HepG2 (cell line): Measurements from ENCODE around the gene RPS2. TPM values are rescaled to one million over a fixed set of nuclear protein-coding genes. Genes with fewer than 3 reads are reported as not detected.

Experiments used
- ARHGAP35 ChIP-seq: sonication (generic); formaldehyde crosslinking; IDR thresholded peaks from 2 replicates; pipeline ENCODE4 v1.9.0; 2022; ENCODE audit warnings: mild to moderate bottlenecking, inconsistent platforms, moderate library complexity, missing genetic modification reagents, borderline replicate concordance
- BHLHE40 ChIP-seq: IDR thresholded peaks from 2 replicates; pipeline ENCODE4 v1.6.1; 2011; ENCODE audit warnings: low read length, improper control_type of control experiment
- CREB1 ChIP-seq, 2 experiments: fragments of 450-650 bp in 1 of 2; IDR thresholded peaks; 2 replicates each; pipeline ENCODE4 v1.6.1; 2016 to 2017; ENCODE audit warnings: control low read depth in 1 of 2, mild to moderate bottlenecking in 1 of 2, missing compliant biosample characterization in 1 of 2, missing genetic modification characterization in 1 of 2
- FLYWCH1 ChIP-seq: sonication (generic); formaldehyde crosslinking; IDR thresholded peaks from 2 replicates; pipeline ENCODE4 v1.8.1; 2023; ENCODE audit warnings: mild to moderate bottlenecking, missing genetic modification reagents
- ISL2 ChIP-seq: sonication (generic); formaldehyde crosslinking; IDR thresholded peaks from 2 replicates; pipeline ENCODE4 v1.5.0; 2020; ENCODE audit warnings: missing genetic modification reagents
- KLF9 ChIP-seq: IDR thresholded peaks from 2 replicates; pipeline ENCODE4 v1.6.1; 2016; ENCODE audit warnings: low read depth
- MXD4 ChIP-seq: IDR thresholded peaks from 2 replicates; pipeline ENCODE4 v1.6.1; 2016; ENCODE audit warnings: mild to moderate bottlenecking, missing biosample characterization, missing genetic modification reagents
- ONECUT2 ChIP-seq: sonication (generic); formaldehyde crosslinking; IDR thresholded peaks from 2 replicates; pipeline ENCODE4 v1.4.0; 2020; ENCODE audit warnings: missing genetic modification reagents
- SMAD3 ChIP-seq: sonication (generic); formaldehyde crosslinking; IDR thresholded peaks from 2 replicates; pipeline ENCODE4 v1.4.0; 2020; ENCODE audit warnings: missing genetic modification reagents
- SOX13 ChIP-seq, 3 experiments: fragments of 450-650 bp in 1 of 3; sonication (generic) in 1 of 3; formaldehyde crosslinking in 1 of 3; IDR thresholded peaks in 2 of 3; conservative IDR thresholded peaks in 1 of 3; 2 replicates each; pipeline versions ENCODE4 v1.5.0 to v1.6.1; 2016 to 2020; ENCODE audit warnings: antibody characterized with exemption in 1 of 3, mild to moderate bottlenecking in 1 of 3, missing compliant biosample characterization in 1 of 3, missing genetic modification reagents in 1 of 3, moderate library complexity in 1 of 3
- SRSF9 ChIP-seq: fragments of 200-400 bp; formaldehyde crosslinking; IDR thresholded peaks from 2 replicates; pipeline ENCODE4 v1.6.1; 2018; ENCODE audit warnings: borderline replicate concordance, mild to moderate bottlenecking, low read depth, low read length; ENCODE audit not compliant: insufficient read depth, poor library complexity, severe bottlenecking
- ZFP36L1 ChIP-seq: sonication (generic); formaldehyde crosslinking; IDR thresholded peaks from 2 replicates; pipeline ENCODE4 v1.8.0; 2022; ENCODE audit warnings: mild to moderate bottlenecking, missing genetic modification reagents, moderate library complexity
- ZNF20 ChIP-seq: sonication (generic); formaldehyde crosslinking; IDR thresholded peaks from 2 replicates; pipeline ENCODE4 v1.4.0; 2020; ENCODE audit warnings: mild to moderate bottlenecking, moderate library complexity, missing genetic modification reagents
- ZNF263 ChIP-seq: sonication (generic); formaldehyde crosslinking; IDR thresholded peaks from 2 replicates; pipeline ENCODE4 v1.4.0; 2020; ENCODE audit warnings: missing genetic modification reagents
- polyA plus RNA-seq, 8 experiments: library from polyadenylated mRNA; depleted of rRNA in 3 of 8; stranded (reverse) in 7 of 8; unstranded in 1 of 8; fragments of >200 nt; fragmentation: Illumina TruSeq in 4 of 8; extraction: Trizol in 4 of 8; gene quantifications; 2 replicates each; pipeline versions ENCODE4 v1.2.1 to v1.2.3, GENCODE V29; 2011 to 2016; ENCODE audit warnings: low read depth in 4 of 8, missing spikeins in 1 of 8, mixed read lengths in 1 of 8; ENCODE audit not compliant: insufficient read depth in 1 of 8
- total RNA-seq, 5 experiments: library from RNA; depleted of rRNA; stranded (reverse); fragments of >200 nt; fragmentation: Illumina TruSeq; extraction: Trizol; gene quantifications; 2 replicates each; pipeline ENCODE4 v1.2.3, GENCODE V29; 2016; ENCODE audit warnings: low read depth in 1 of 5
- TF ChIP-seq, protein P1 (sequence below): sonication (generic); formaldehyde crosslinking; IDR thresholded peaks from 2 replicates; pipeline ENCODE4 v1.4.0; 2020; ENCODE audit warnings: missing genetic modification reagents, low read depth, mild to moderate bottlenecking, borderline replicate concordance
- TF ChIP-seq, protein P2 (sequence below), 2 experiments: sonication (generic) in 1 of 2; formaldehyde crosslinking in 1 of 2; IDR thresholded peaks; 2 replicates each; pipeline versions ENCODE4 v1.5.1 to v1.6.1; 2011 to 2020; ENCODE audit warnings: borderline replicate concordance in 1 of 2, low read depth in 1 of 2, low read length in 1 of 2, mild to moderate bottlenecking in 1 of 2, missing genetic modification reagents in 1 of 2, moderate library complexity in 1 of 2
- TF ChIP-seq, protein P3 (sequence below): IDR thresholded peaks from 2 replicates; pipeline ENCODE4 v1.6.1; 2012; ENCODE audit warnings: low read depth, low read length, improper control_type of control experiment
- TF ChIP-seq, protein P4 (sequence below): sonication (generic); formaldehyde crosslinking; IDR thresholded peaks from 2 replicates; pipeline ENCODE4 v1.5.1; 2020; ENCODE audit warnings: mild to moderate bottlenecking, missing genetic modification reagents, moderate library complexity

Gene RPS2
- total and polyA plus RNA-seq, 2 of the 13 experiments (the other 11 are each of a cell fraction or from before 2014, with no cell fraction given) = 1,908 to 4,514 TPM

DNA sequence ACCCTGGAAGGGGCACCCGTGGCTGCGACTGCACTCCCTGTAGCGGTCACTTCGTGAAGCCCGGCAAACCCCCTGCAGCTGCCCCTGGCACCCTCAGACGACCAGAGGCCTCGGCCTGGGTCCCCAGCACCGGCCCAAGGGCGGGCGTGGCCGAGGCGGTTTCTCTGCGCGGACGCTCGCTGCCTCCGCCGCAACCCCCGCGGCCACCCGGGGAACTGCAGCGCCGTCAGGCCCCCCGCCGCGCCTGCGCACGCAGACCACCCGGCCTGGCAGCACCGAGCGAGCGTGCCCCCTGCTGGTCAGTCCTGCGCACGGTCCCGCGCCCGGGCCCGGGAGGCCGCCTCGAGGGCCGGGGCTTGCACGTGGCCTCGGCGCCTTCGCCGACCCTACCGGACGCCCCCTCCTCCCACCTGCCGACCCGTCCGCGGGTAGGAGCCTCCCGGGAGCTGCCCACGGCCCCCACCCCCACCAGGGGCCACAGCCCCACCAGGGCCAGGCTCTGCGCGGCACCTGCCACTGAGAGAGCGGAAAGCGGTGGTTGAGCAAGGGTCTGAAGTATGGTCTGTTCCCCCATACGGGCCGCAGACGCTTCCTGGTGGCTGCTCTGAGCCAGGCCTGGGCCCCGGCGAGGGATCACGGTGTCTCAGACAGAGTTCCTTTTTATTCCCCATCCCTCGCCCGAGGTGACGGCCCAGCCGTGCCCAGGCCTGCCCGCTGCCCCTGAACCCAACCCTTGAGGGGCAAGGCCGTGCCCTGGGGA is 34.9 kb downstream of the RPS2 start (continued):
- no peak; the same call in 1 of the 2 replicates for TF ChIP-seq CREB1 (IDR thresholded peaks at IDR 0.05)
- TF ChIP-seq CREB1 (CRISPR knock-in tag; IDR thresholded peaks at IDR 0.05) = no peak
- TF ChIP-seq, protein P1, sequence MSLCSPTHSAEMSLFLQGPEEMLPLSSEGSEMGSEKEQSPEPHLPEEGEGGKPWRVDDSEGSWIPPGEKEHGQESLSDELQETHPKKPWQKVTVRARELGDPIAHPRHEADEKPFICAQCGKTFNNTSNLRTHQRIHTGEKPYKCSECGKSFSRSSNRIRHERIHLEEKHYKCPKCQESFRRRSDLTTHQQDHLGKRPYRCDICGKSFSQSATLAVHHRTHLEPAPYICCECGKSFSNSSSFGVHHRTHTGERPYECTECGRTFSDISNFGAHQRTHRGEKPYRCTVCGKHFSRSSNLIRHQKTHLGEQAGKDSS (CRISPR knock-in tag) = peak; percentile 90; the same call in 1 of the 2 replicates
- no peak for TF ChIP-seq ISL2 (CRISPR knock-in tag)
- TF ChIP-seq ZNF20 (CRISPR knock-in tag) = no peak
- TF ChIP-seq KLF9 (CRISPR knock-in tag) = no peak
- TF ChIP-seq ONECUT2 (CRISPR knock-in tag) = no peak
- no peak for TF ChIP-seq SMAD3 (CRISPR knock-in tag)
- TF ChIP-seq, protein P2, sequence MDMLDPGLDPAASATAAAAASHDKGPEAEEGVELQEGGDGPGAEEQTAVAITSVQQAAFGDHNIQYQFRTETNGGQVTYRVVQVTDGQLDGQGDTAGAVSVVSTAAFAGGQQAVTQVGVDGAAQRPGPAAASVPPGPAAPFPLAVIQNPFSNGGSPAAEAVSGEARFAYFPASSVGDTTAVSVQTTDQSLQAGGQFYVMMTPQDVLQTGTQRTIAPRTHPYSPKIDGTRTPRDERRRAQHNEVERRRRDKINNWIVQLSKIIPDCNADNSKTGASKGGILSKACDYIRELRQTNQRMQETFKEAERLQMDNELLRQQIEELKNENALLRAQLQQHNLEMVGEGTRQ (IDR thresholded peaks at IDR 0.05; ENCODE audit: low read depth, low read length) = no peak
- TF ChIP-seq, protein P2 (CRISPR knock-in tag; IDR thresholded peaks at IDR 0.05; ENCODE audit: borderline replicate concordance) = no peak
- TF ChIP-seq, protein P3, sequence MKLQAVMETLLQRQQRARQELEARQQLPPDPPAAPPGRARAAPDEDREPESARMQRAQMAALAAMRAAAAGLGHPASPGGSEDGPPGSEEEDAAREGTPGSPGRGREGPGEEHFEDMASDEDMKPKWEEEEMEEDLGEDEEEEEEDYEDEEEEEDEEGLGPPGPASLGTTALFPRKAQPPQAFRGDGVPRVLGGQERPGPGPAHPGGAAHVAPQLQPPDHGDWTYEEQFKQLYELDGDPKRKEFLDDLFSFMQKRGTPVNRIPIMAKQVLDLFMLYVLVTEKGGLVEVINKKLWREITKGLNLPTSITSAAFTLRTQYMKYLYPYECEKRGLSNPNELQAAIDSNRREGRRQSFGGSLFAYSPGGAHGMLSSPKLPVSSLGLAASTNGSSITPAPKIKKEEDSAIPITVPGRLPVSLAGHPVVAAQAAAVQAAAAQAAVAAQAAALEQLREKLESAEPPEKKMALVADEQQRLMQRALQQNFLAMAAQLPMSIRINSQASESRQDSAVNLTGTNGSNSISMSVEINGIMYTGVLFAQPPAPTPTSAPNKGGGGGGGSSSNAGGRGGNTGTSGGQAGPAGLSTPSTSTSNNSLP = no peak
- TF ChIP-seq FLYWCH1 (CRISPR knock-in tag) = no peak
- TF ChIP-seq ZFP36L1 (CRISPR knock-in tag) = peak; percentile 77; the same call in 1 of the 2 replicates
- peak; percentile 36; the same call in 1 of the 2 replicates for TF ChIP-seq BHLHE40
- no peak for TF ChIP-seq SOX13 (IDR thresholded peaks at IDR 0.05)
- 0 out of 4 replicates have a peak, but pooled peaks of 1 of the 2 experiments have one; percentile 27 for TF ChIP-seq SOX13 (CRISPR knock-in tag; conservative IDR thresholded peaks at IDR 0.05 in 1 of 2, IDR thresholded peaks at IDR 0.05 in 1 of 2)
- TF ChIP-seq MXD4 = peak; percentile 75; the same call in 1 of the 2 replicates
- peak; percentile 85 for TF ChIP-seq ARHGAP35 (CRISPR knock-in tag)
- TF ChIP-seq SRSF9 = no peak
- no peak; the same call in none of the 2 replicates for TF ChIP-seq ZNF263
- TF ChIP-seq, protein P4, sequence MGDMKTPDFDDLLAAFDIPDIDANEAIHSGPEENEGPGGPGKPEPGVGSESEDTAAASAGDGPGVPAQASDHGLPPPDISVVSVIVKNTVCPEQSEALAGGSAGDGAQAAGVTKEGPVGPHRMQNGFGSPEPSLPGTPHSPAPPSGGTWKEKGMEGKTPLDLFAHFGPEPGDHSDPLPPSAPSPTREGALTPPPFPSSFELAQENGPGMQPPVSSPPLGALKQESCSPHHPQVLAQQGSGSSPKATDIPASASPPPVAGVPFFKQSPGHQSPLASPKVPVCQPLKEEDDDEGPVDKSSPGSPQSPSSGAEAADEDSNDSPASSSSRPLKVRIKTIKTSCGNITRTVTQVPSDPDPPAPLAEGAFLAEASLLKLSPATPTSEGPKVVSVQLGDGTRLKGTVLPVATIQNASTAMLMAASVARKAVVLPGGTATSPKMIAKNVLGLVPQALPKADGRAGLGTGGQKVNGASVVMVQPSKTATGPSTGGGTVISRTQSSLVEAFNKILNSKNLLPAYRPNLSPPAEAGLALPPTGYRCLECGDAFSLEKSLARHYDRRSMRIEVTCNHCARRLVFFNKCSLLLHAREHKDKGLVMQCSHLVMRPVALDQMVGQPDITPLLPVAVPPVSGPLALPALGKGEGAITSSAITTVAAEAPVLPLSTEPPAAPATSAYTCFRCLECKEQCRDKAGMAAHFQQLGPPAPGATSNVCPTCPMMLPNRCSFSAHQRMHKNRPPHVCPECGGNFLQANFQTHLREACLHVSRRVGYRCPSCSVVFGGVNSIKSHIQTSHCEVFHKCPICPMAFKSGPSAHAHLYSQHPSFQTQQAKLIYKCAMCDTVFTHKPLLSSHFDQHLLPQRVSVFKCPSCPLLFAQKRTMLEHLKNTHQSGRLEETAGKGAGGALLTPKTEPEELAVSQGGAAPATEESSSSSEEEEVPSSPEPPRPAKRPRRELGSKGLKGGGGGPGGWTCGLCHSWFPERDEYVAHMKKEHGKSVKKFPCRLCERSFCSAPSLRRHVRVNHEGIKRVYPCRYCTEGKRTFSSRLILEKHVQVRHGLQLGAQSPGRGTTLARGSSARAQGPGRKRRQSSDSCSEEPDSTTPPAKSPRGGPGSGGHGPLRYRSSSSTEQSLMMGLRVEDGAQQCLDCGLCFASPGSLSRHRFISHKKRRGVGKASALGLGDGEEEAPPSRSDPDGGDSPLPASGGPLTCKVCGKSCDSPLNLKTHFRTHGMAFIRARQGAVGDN (CRISPR knock-in tag) = peak; percentile 98
